IPS-18c (cell line): Measurements from ENCODE around the gene LUC7L2.
"Not testable (repeated sequence)": the region's sequence is repeated elsewhere in the genome, so short reads cannot be mapped to it uniquely, and the experiment has no call there.

Experiments
- H3K4me3 ChIP-seq: 2 replicates; pipeline ENCODE4 v1.7.0; 2013; ENCODE audit warnings: low read depth, mild to moderate bottlenecking, low read length, moderate library complexity; ENCODE audit not compliant: insufficient read depth
- H3K9me3 ChIP-seq: one replicate; pipeline ENCODE4 v1.6.1; 2013; ENCODE audit warnings: mild to moderate bottlenecking, low read length, moderate library complexity; ENCODE audit not compliant: control insufficient read depth, insufficient read depth

LUC7L2 gene

DNA sequence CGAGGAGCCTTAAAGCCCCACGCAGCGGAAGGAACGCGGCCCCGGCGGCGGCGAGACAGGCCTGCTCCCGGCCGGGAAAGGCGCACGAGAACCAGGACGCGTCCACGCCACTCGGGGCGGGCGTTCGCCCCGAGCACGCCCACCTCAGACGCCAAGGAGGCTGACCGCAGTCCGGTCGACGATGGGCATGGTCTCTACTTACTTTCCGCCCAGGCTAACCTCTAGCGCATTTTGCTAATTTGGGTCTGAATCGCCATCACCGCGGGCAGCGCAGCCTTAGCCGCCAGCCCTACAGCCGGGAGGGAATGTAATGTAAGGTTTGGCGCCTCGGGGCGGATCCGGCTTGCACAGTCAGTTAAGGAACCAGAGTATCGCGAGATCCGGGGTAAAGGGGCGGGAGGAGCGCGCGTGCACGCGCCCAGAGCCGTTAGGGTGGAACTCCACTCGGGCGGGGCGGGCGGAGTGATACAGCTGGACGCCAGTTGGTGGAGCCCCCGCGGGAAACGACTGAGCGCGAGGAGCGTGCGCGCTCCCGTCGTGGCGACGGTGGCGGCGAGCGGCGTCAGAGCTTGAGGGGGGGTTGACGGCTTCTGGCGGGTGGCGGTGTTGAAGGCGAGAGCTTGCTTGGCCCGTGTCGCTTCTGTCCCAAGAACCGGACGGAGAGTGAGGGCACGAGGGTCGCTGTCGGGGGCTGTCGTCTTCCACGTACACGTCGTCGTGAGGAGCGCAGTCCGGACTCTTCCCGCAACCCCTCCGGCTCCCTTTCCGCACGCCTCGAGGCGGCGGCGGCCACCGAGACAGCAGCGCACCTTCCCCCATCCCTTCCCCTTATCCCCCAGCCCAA lies at the start of gene LUC7L2:
TSS of gene LUC7L2 (plus strand) at position 529 of the 844 bp plus-strand sequence. CDS start 368 bp downstream, outside the sequence.
- H3K9me3 ChIP-seq = no peaks in the 10 kb centered on the region
- H3K4me3 ChIP-seq = peak within 1 kb of the TSS; percentile 99

GRCh38 chr7:139317939-139318505 lies 41.7 kb upstream of the LUC7L2 start:
- H3K4me3 ChIP-seq = no peak overlapping the region
- no peaks in the 10 kb centered on the region for H3K9me3 ChIP-seq

- no peak overlapping the region for H3K4me3 ChIP-seq
- no peaks in the 10 kb centered on the region for H3K9me3 ChIP-seq
These were observed 38.5 kb upstream of the LUC7L2 start for GRCh38 chr7:139321071-139321745.

DNA sequence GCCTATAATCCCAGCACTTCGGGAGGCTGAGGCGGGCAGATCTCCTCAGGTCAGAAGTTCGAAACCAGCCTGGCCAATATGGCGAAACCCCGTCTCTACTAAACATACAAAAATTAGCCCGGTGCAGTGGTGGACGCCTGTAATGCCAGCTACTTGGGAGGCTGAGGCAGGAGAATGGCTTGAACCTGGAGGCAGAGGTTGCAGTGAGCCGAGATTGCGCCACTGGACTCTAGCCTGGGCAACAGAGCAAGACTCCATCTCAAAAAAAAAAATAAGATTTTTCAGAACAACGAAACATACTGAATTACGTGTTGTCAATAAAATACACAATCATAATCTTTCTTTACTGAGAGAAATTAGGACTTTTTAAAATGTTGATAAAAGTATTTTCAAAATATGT lies 35.0 kb upstream of the LUC7L2 start:
- not testable (repeated sequence) for H3K9me3 ChIP-seq, H3K4me3 ChIP-seq

GRCh38 chr7:139328375-139328774 lies 31.3 kb upstream of the LUC7L2 start:
- Histone ChIP-seq H3K4me3 (no peak overlapping the region), H3K9me3 (no peaks in the 10 kb centered on the region)

DNA sequence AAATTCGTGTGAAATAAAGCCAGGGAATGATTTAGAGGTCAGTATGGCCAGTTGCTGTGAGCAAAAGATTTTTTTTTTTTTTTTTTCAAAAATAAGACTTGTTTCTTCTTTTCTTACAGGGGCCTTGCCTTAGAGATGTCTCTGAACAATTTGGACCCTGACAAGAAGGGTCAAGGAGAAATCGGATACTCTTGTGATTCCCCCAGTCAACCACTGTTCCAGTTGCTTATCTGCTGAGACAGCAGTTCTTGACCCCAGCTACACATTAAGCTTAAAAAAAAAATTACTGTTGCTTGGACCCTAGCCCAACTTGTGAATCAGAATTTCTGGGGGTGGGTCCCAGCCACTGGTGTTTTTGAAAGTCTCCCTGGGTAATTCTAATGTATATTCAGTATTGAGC lies 30.6 kb upstream of the LUC7L2 start:
- no peaks in the 10 kb centered on the region for H3K9me3 ChIP-seq
- no peak overlapping the region for H3K4me3 ChIP-seq

DNA sequence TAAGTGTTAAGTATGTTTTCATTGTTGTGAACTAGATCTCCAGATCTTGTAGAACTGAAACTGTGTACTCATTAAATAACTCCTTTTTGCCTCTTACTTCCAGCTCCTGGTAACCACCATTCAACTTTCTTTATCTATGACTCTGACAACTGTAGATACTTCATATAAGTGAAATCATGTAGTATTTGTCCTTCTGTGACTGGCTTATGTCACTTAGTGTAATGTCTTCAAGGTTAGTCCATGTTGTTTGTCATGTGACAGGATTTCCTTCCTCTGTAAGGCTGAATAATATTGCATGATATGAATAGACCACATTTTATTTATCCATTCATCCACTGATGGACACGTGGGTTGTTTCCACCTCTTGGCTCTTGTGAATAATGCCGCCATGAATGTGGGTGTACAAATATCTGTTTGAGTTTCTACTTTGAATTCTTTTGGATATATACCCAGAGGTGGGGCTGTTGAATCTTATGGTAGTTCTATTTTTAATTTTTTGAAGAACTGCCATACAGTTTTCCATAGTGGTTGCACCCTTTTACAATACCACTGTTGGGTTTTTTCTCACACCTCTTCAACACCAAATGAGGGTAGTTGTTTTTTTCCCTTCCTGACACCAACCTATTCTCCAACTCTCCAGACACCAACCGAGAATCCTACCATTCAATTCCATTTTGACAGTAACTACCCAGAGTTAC lies 29.2 kb upstream of the LUC7L2 start:
- Histone ChIP-seq H3K4me3 (no peak overlapping the region), H3K9me3 (no peaks in the 10 kb centered on the region)

- Histone ChIP-seq H3K9me3 (no peaks in the 10 kb centered on the region), H3K4me3 (no peak overlapping the region)
These were observed 26.9 kb upstream of the LUC7L2 start for GRCh38 chr7:139332697-139333359.

- not testable (repeated sequence) for H3K9me3 ChIP-seq, H3K4me3 ChIP-seq
These were observed 26.3 kb upstream of the LUC7L2 start for GRCh38 chr7:139333443-139333842.

DNA sequence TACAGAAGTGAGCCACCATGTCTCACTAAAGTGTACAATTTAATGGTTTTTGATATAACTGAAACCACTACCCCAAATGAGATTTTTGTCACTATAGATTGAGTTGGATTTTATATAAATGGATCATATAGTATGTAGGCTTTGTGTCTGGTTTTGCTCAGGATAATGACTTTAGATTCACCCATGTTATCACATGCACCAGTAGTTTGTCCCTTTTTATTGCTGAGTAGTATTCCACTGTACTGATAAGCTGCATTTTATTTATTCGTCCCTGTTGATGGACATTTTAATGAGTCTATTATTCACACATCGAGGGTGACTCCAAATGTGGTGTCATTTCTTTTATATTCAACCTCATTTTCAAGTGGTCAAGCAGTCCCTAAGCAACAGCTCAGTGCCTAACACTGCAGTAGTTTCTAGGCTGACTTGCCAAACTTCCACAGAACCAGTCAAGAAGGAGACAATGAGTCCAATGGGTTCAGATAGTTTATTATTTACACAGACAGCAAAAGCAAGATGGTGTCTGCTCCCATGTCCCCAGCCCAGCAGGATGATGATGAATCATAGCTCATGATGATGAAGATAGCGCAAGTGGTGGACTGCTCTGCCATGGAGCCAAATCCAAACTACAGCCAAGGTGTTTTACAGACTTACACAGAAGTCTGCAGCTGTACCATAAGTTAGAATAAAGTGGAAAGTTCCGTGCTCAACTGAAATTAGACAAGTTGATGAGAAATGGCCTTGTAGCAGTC lies 25.1 kb upstream of the LUC7L2 start:
- H3K4me3 ChIP-seq = no peak overlapping the region
- no peaks in the 10 kb centered on the region for H3K9me3 ChIP-seq

DNA sequence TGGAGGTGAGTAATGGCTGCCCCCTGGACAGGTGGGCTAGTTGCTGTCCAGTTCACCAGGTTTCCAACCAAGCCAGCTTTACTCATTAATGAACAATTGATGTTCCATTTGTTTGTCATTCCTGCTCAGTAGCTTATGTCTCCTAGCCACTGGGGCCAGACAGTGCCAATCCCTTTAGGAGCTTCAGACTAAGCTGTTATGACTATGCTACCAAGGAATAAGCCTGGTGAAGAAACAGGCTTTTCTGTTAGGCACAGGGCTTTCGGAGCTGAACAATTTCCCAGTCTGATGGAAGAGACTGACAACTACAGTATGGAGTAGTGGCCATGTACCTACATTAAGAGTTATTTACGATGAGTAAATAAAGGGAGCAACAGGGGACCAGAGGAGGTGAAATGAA lies 20.7 kb upstream of the LUC7L2 start:
- Histone ChIP-seq H3K4me3 (no peak overlapping the region), H3K9me3 (no peaks in the 10 kb centered on the region)

GRCh38 chr7:139339698-139340036 lies 20.0 kb upstream of the LUC7L2 start:
- peak overlapping the region; percentile 87; the same call in 1 of the 2 replicates for H3K4me3 ChIP-seq
- H3K9me3 ChIP-seq = no peaks in the 10 kb centered on the region

DNA sequence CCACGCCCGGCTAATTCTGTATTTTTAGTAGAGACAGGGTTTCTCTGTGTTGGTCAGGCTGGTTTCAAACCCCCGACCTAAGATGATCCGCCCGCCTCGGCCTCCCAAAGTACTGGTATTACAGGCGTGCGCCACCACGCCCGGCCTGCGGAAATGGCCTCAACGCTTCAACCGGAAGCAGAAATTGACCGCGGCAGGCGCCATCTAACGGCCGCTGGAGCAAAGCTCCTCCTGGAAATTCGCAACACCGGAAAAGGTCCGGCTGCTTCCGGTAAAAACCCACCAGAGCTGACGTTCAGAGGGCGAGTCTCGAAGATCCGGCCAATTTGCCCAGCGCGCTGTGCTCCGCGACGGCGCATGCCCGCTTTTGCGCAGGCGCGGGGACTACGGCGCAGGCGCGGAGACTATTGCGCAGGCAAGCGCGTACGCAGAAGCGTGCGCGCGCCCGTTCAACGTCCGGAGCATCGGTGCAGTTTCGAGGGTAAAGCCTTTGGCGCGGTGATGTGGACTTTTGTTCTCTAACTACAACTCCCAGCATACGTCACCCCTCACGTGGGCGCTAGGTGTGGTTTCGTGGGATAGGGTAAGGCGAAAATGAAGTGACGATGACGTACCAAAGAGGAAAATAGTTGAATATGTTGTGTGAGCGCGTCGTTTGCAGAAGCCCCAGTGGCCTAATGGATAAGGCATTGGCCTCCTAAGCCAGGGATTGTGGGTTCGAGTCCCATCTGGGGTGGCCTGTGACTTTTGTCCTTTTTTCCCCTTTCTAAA lies 19.5 kb upstream of the LUC7L2 start:
- no peaks in the 10 kb centered on the region for H3K9me3 ChIP-seq
- H3K4me3 ChIP-seq = peak overlapping the region; percentile 87

- Histone ChIP-seq H3K4me3 (peak overlapping the region; percentile 87), H3K9me3 (no peaks in the 10 kb centered on the region)
These were observed 19.0 kb upstream of the LUC7L2 start for GRCh38 chr7:139340808-139341057.

- Histone ChIP-seq H3K4me3 (peak within 1 kb of the TSS; percentile 87), H3K9me3 (no peaks in the 10 kb centered on the region)
These were observed 18.5 kb upstream of the LUC7L2 start, which contains the start of gene FMC1 for GRCh38 chr7:139341058-139341775. FMC1 (plus strand) TSS chr7:139341337; CDS start chr7:139341385, 48 bp downstream.
